Putamen (tissue), 1 donor: Measurements from ENCODE around the gene FTMT.
"Not testable (repeated sequence)": the region's sequence is repeated elsewhere in the genome, so short reads cannot be mapped to it uniquely, and the experiment has no call there.

Experiments
- DNase-seq: peaks from one replicate; pipeline ENCODE4 v3.0.0-alpha.2; 2016; ENCODE audit warnings: low spot score

Gene FTMT

GRCh38 chr5:121851643-121852574 lies at the start of gene FTMT:
Gene FTMT (plus strand): TSS chr5:121851882. CDS start chr5:121851964, 82 bp downstream.
- DNase-seq = no peak

- DNase-seq = not testable (repeated sequence)
These were observed 46.4 kb upstream of the FTMT start for GRCh38 chr5:121805251-121805650.

GRCh38 chr5:121805911-121806310 lies 45.8 kb upstream of the FTMT start:
- no peak for DNase-seq

GRCh38 chr5:121816164-121816563 lies 35.5 kb upstream of the FTMT start:
- no peak for DNase-seq

GRCh38 chr5:121819682-121820261 lies 31.9 kb upstream of the FTMT start:
- no peak for DNase-seq

GRCh38 chr5:121833617-121834016 lies 18.1 kb upstream of the FTMT start:
- no peak for DNase-seq

- DNase-seq = no peak
These were observed 17.7 kb upstream of the FTMT start for GRCh38 chr5:121834021-121834420.

GRCh38 chr5:121841892-121842291 lies 9.8 kb upstream of the FTMT start:
- no peak for DNase-seq

GRCh38 chr5:121850272-121850671 lies 1.4 kb upstream of the FTMT start:
- DNase-seq = no peak

GRCh38 chr5:121853850-121854249 lies 2.2 kb downstream of the FTMT start:
- no peak for DNase-seq

GRCh38 chr5:121862801-121863200 lies 11.1 kb downstream of the FTMT start:
- no peak for DNase-seq

GRCh38 chr5:121863753-121864285 lies 12.1 kb downstream of the FTMT start:
- DNase-seq = no peak

- no peak for DNase-seq
These were observed 15.7 kb downstream of the FTMT start for GRCh38 chr5:121867403-121867802.

GRCh38 chr5:121870489-121870888 lies 18.8 kb downstream of the FTMT start:
- no peak for DNase-seq

- no peak for DNase-seq
These were observed 21.2 kb downstream of the FTMT start for GRCh38 chr5:121872856-121873255.

GRCh38 chr5:121873409-121873808 lies 21.7 kb downstream of the FTMT start:
- no peak for DNase-seq

GRCh38 chr5:121885630-121886029 lies 33.9 kb downstream of the FTMT start:
- DNase-seq = no peak

- no peak for DNase-seq
These were observed 36.0 kb downstream of the FTMT start for GRCh38 chr5:121887727-121888126.

- no peak for DNase-seq
These were observed 38.7 kb downstream of the FTMT start for GRCh38 chr5:121890297-121890858.

- no peak for DNase-seq
These were observed 45.7 kb downstream of the FTMT start for GRCh38 chr5:121897341-121897740.

GRCh38 chr5:121899346-121899745 lies 47.7 kb downstream of the FTMT start:
- DNase-seq = no peak
